GM19193 (cell line): ENCODE data around the gene LPIN3.

Experiments
- POLR2A ChIP-seq: IDR thresholded peaks from 4 replicates; pipeline ENCODE4 v1.6.1; 2011; ENCODE audit not compliant: insufficient read depth, insufficient read length; ENCODE audit errors: extremely low read depth

Gene LPIN3

GRCh38 chr20:41366546-41367392, 26.1 kb downstream of the LPIN3 start, which contains the start of gene EMILIN3:
TSS of gene EMILIN3 (minus strand) at chr20:41366818. CDS start at chr20:41366634, 184 bp downstream.
- TF ChIP-seq POLR2A, result no peak

GRCh38 chr20:41367393-41367695, 26.7 kb downstream of the LPIN3 start:
- no peak for TF ChIP-seq POLR2A

GRCh38 chr20:41367956-41368355, 27.3 kb downstream of the LPIN3 start:
- no peak for TF ChIP-seq POLR2A

GRCh38 chr20:41369673-41370072, 29.1 kb downstream of the LPIN3 start:
- no peak for TF ChIP-seq POLR2A

GRCh38 chr20:41370176-41370575, 29.6 kb downstream of the LPIN3 start:
- TF ChIP-seq POLR2A, result no peak

GRCh38 chr20:41371371-41371770, 30.8 kb downstream of the LPIN3 start:
- no peak for TF ChIP-seq POLR2A

GRCh38 chr20:41373251-41373783, 32.7 kb downstream of the LPIN3 start:
- no peak for TF ChIP-seq POLR2A

GRCh38 chr20:41373931-41374920, 33.6 kb downstream of the LPIN3 start:
- TF ChIP-seq POLR2A, result no peak

GRCh38 chr20:41375846-41376245, 35.2 kb downstream of the LPIN3 start:
- no peak for TF ChIP-seq POLR2A

GRCh38 chr20:41376349-41376748, 35.7 kb downstream of the LPIN3 start:
- TF ChIP-seq POLR2A, result no peak

- TF ChIP-seq POLR2A, result no peak
Observed at GRCh38 chr20:41377275-41377674, 36.7 kb downstream of the LPIN3 start.

- TF ChIP-seq POLR2A, result no peak
Observed at GRCh38 chr20:41379551-41379950, 38.9 kb downstream of the LPIN3 start.

- no peak for TF ChIP-seq POLR2A
Observed at GRCh38 chr20:41380551-41381193, 40.1 kb downstream of the LPIN3 start.

GRCh38 chr20:41382791-41383305, 42.2 kb downstream of the LPIN3 start:
- TF ChIP-seq POLR2A, result no peak
